Naive thymus-derived CD4-positive, alpha-beta T cell (primary cell): ENCODE data around the gene ANKRD23. TPM values are rescaled to one million over a fixed set of nuclear protein-coding genes. Genes with fewer than 3 reads are reported as not detected.

ENCODE experiments used
- ATAC-seq: fragments of 150-1000 bp; cut with Tn5 transposase; 2 replicates; pipeline ENCODE4 v1.10.0; 2021; ENCODE audit warnings: mild to moderate bottlenecking, moderate library complexity
- CTCF ChIA-PET: fragments of 350-600 bp; sonication (Branson Sonifier 250); formaldehyde crosslinking; loops from one replicate; lab custom pipeline; 2021; ENCODE audit warnings: antibody characterized with exemption; lab: Charles Lee
- POLR2A ChIA-PET: fragments of 350-600 bp; sonication (Branson Sonifier 250); formaldehyde crosslinking; loops from one replicate; lab custom pipeline; 2021; ENCODE audit warnings: antibody characterized with exemption, inconsistent platforms; lab: Charles Lee
- DNase-seq, 9 donors: peaks; one replicate each; pipeline versions ENCODE4 v3.0.0 to v3.0.0-alpha.2; 2020 to 2022; ENCODE audit warnings: mixed read lengths in 1 of 9
- H3K27ac ChIP-seq: one replicate; pipeline ENCODE4 v1.7.0; 2013; ENCODE audit warnings: mild to moderate bottlenecking, low read depth, low read length, moderate library complexity
- H3K27me3 ChIP-seq, 2 donors: one replicate each; pipeline ENCODE4 v1.7.0; 2013; ENCODE audit warnings: low read length in 2 of 2, mild to moderate bottlenecking in 2 of 2, moderate library complexity in 2 of 2; ENCODE audit not compliant: control insufficient read depth in 2 of 2, insufficient read depth in 2 of 2
- H3K36me3 ChIP-seq, 3 experiments: 1 replicate in 2 of 3; 2 replicates in 1 of 3; pipeline ENCODE4 v1.7.0; 2013; ENCODE audit warnings: low read length in 3 of 3, mild to moderate bottlenecking in 3 of 3, moderate library complexity in 1 of 3; ENCODE audit not compliant: insufficient read depth in 3 of 3, control insufficient read depth in 2 of 3
- H3K4me1 ChIP-seq, 2 donors: one replicate each; pipeline ENCODE4 v1.7.0; 2013; ENCODE audit warnings: low read length in 2 of 2, mild to moderate bottlenecking in 2 of 2, moderate library complexity in 1 of 2; ENCODE audit not compliant: control insufficient read depth in 2 of 2, insufficient read depth in 2 of 2
- H3K4me3 ChIP-seq: 2 replicates; pipeline ENCODE4 v1.7.0; 2013; ENCODE audit warnings: mild to moderate bottlenecking, low read length
- H3K9me3 ChIP-seq, 3 experiments: 1 replicate in 2 of 3; 2 replicates in 1 of 3; pipeline ENCODE4 v1.7.0; 2013; ENCODE audit warnings: low read length in 3 of 3; ENCODE audit not compliant: control insufficient read depth in 2 of 3
- H3K27ac Mint-ChIP-seq, 9 donors: one replicate each; pipeline ENCODE4 v1.8.0; 2020 to 2022; ENCODE audit warnings: mixed read lengths in 9 of 9, mild to moderate bottlenecking in 8 of 9, moderate library complexity in 5 of 9, inconsistent platforms in 2 of 9
- H3K27me3 Mint-ChIP-seq, 5 donors: one replicate each; pipeline ENCODE4 v1.8.0; 2021 to 2022; ENCODE audit warnings: mixed read lengths in 5 of 5, mild to moderate bottlenecking in 1 of 5
- H3K36me3 Mint-ChIP-seq, 5 donors: one replicate each; pipeline ENCODE4 v1.8.0; 2020 to 2022; ENCODE audit warnings: mixed read lengths in 5 of 5, mild to moderate bottlenecking in 3 of 5, inconsistent platforms in 1 of 5
- H3K4me1 Mint-ChIP-seq, 7 donors: one replicate each; pipeline ENCODE4 v1.8.0; 2020 to 2022; ENCODE audit warnings: mixed read lengths in 7 of 7, mild to moderate bottlenecking in 3 of 7, inconsistent platforms in 1 of 7
- H3K4me3 Mint-ChIP-seq, 10 donors: one replicate each; pipeline ENCODE4 v1.8.0; 2020 to 2022; ENCODE audit warnings: mild to moderate bottlenecking in 10 of 10, mixed read lengths in 10 of 10, moderate library complexity in 6 of 10, inconsistent platforms in 2 of 10
- H3K9me3 Mint-ChIP-seq, 11 donors: one replicate each; pipeline ENCODE4 v1.8.0; 2020 to 2022; ENCODE audit warnings: mixed read lengths in 11 of 11, mild to moderate bottlenecking in 4 of 11, inconsistent platforms in 1 of 11, moderate library complexity in 1 of 11
- intact Hi-C, 2 donors: fragments of 100-400 bp; cut with micrococcal nuclease; formaldehyde crosslinking; loops; one replicate each; pipeline ENCODE4 v1.15.1; 2023
- polyA plus RNA-seq, 2 donors: library from polyadenylated mRNA; unstranded; fragments of 300-500 nt; fragmentation: Illumina TruSeq; gene quantifications; one replicate each; pipeline ENCODE4 v1.2.3, GENCODE V29; 2021
- total RNA-seq, 6 experiments: library from RNA in 5 of 6; stranded (reverse) in 5 of 6; gene quantifications; 1 replicate in 5 of 6; 2 replicates in 1 of 6; pipeline ENCODE4 v1.2.3 and lab custom pipeline; 2021 to 2026

The ANKRD23 gene
- total and polyA plus RNA-seq, 7 experiments from 2014 or later = 0.64 to 19.8 (median 11.7) TPM

DNA sequence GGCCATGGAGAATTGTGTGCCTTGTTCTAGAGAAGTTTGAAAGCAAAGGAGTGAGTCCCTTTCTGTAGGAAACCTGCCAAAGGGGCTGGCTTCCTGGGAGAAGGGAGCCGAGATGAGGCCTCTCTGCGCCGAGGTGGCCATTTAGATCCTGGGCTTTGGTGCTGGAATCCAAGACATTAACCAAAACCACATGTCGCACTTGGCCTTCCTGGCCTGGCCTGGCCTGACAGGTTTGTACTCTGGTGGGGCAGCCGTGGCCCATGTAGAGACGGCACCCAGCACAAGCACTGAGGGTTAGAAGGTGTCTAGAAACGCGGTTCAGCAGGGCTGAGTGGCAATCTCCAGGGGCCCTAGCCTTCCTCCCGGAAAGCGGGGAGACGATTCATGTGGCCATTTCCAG, 20.6 kb downstream of the ANKRD23 start:
- no peak overlapping the region for H3K27ac Mint-ChIP-seq
- CTCF ChIA-PET = interaction anchor here (1.7 kb wide), 1 partner anchor 34 kb away, joined by 4 read pairs; the partner anchor contains the start of gene ANKRD39
- Histone ChIP-seq H3K27me3 (no peaks in the 10 kb centered on the region), H3K4me3 (no peak overlapping the region), H3K27ac (no peak overlapping the region), H3K4me1 (peaks cover 25 to 34% of the 10 kb centered on the region in 2 donors), H3K9me3 (no peaks in the 10 kb centered on the region), H3K36me3 (peaks cover 0 to 70% (median under 1%) of the 10 kb centered on the region in 3 experiments)
- peaks cover 32 to 53% (median 44%) of the 10 kb centered on the region in 7 donors for H3K4me1 Mint-ChIP-seq
- DNase-seq (no peak), ATAC-seq (no peak)
- intact Hi-C loops = no loop called here
- no peaks in the 10 kb centered on the region for H3K27me3 Mint-ChIP-seq
- POLR2A ChIA-PET = no interaction called here
- H3K4me3 Mint-ChIP-seq = no peak overlapping the region
- H3K36me3 Mint-ChIP-seq = peaks cover 0 to 18% (median 13%) of the 10 kb centered on the region in 5 donors
- no peaks in the 10 kb centered on the region for H3K9me3 Mint-ChIP-seq

DNA sequence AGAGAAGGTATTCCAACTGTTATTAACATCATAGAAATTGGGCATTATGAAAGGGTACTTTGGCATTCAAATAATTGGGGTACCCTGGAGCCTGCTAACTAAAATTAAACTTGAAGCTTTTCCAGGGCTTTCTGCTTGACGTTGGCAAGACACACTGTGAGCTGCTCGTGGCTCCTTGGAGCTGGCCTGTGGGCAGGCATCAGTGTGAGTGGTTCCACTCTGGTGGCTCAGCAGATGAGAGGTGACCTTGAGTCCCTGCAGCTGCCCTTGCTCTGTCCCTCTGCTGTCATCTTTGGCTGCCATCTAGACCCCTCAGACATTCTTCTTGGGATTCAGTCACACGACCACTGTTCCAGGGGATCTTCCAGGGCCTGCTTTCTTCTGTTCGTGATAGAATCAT, 21.0 kb downstream of the ANKRD23 start:
- no peaks in the 10 kb centered on the region for H3K9me3 ChIP-seq
- no peaks in the 10 kb centered on the region for H3K27me3 ChIP-seq
- no peak overlapping the region for H3K4me3 ChIP-seq
- intact Hi-C loops = no loop called here
- H3K36me3 Mint-ChIP-seq = peaks cover 0 to 16% (median 11%) of the 10 kb centered on the region in 5 donors
- H3K27ac Mint-ChIP-seq = peak overlapping the region in 1 of 9 donors; percentile 39
- no peak overlapping the region for H3K4me3 Mint-ChIP-seq
- peaks cover 29 to 38% of the 10 kb centered on the region in 2 donors for H3K4me1 ChIP-seq
- no peaks in the 10 kb centered on the region for H3K9me3 Mint-ChIP-seq
- no peaks in the 10 kb centered on the region for H3K27me3 Mint-ChIP-seq
- POLR2A ChIA-PET = interaction anchor here (0.7 kb wide), 1 partner anchor 15 kb away, joined by 3 read pairs; no protein-coding TSS in a partner anchor
- CTCF ChIA-PET = interaction anchor here (1.7 kb wide), 1 partner anchor 35 kb away, joined by 4 read pairs; the partner anchor contains the start of gene ANKRD39
- no peak overlapping the region for H3K27ac ChIP-seq
- ATAC-seq (no peak), DNase-seq (no peak)
- H3K36me3 ChIP-seq = peaks cover 0 to 66% (median 0%) of the 10 kb centered on the region in 3 experiments
- H3K4me1 Mint-ChIP-seq = peaks cover 36 to 57% (median 46%) of the 10 kb centered on the region in 7 donors

DNA sequence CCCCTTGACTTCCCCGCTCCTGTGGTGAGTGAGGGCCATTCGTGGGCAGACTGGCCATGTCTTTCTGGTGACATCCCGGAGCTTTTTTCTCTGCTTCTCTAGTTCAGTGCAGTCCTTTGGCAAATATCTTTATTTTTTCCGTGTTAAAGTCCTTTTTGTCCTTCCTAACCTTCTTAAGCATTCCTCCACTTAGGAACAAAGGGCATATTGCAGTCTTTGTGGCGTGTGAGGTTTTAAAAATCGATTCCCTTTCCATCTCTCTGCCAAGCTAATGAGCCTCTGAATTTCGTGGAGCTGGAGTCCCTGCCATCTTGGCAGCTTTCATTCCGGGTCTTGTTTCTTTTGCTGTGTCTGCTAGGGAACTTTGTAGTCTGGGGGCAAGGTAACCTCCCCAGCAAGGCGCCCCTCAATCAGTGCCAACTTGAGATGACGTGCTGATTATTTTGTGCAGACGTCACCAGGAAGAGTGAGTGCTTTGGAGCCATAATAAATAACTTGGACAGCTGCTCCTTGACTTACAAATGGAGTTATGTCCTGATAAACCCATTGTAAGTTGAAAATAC, 22.6 kb downstream of the ANKRD23 start:
- POLR2A ChIA-PET = interaction anchor here (0.8 to 7.0 kb wide), 3 partner anchors 17 to 179 kb away, joined by 3 to 48 read pairs (median 3); no protein-coding TSS in a partner anchor
- no peak for ATAC-seq
- Histone ChIP-seq H3K36me3 (peaks cover 0 to 51% (median 0%) of the 10 kb centered on the region in 3 experiments), H3K4me1 (peaks cover 37 to 46% of the 10 kb centered on the region in 2 donors), H3K9me3 (no peaks in the 10 kb centered on the region), H3K27ac (no peak overlapping the region), H3K4me3 (no peak overlapping the region), H3K27me3 (no peaks in the 10 kb centered on the region)
- no peak for DNase-seq
- CTCF ChIA-PET = interaction anchor here (0.6 kb wide), 1 partner anchor 91 kb away, joined by 3 read pairs; no protein-coding TSS in a partner anchor
- Mint-ChIP-seq H3K9me3 (no peaks in the 10 kb centered on the region), H3K4me1 (peaks cover 42 to 62% (median 51%) of the 10 kb centered on the region in 7 donors), H3K27ac (peak overlapping the region in 7 of 9 donors; percentile 4 to 71 (median 44)), H3K4me3 (peak overlapping the region in 8 of 10 donors; percentile 35 to 88 (median 52)), H3K36me3 (peaks cover 0 to 16% (median 5%) of the 10 kb centered on the region in 5 donors), H3K27me3 (no peaks in the 10 kb centered on the region)
- intact Hi-C loops = no loop called here

DNA sequence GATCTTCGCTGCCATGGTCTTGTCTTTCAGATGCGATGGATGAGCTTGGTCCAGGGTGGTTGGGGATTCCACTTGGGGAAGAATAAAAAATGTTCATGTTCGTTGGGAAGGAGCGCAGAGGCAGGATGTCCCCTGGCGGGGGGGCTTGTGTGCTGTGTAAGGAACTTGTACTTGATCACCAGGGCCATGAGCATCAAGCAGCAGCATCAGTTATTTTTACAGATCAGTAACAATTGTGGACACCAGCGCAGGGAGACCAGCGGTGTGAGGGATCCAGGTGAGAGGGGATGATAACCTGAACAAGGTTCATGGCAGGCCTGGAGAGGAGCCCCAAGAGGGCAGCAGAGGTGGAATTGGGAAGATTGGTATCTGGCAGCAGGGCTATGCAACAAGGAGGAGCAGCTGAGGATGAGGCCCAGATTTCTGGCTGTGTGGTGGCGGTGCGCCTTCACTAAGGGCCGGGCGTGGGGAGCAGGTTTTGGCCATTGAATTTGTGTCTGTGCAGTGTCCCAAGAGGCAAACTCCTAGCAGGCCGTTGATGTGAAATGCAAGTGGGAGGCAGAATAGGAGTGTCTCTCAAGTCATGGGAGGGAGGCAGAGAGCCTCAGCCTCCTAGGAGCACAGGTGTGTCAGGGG, 23.8 kb downstream of the ANKRD23 start:
- POLR2A ChIA-PET = interaction anchor here (0.6 to 7.0 kb wide), 3 partner anchors 19 to 38 kb away, joined by 3 to 48 read pairs (median 3); no protein-coding TSS in a partner anchor
- peaks cover 0 to 39% (median 0%) of the 10 kb centered on the region in 3 experiments for H3K36me3 ChIP-seq
- Mint-ChIP-seq H3K4me3 (peak overlapping the region; percentile 13 to 90 (median 86)), H3K27ac (peak overlapping the region in 8 of 9 donors; percentile 4 to 88 (median 58)), H3K4me1 (peaks cover 46 to 69% (median 57%) of the 10 kb centered on the region in 7 donors), H3K36me3 (peaks cover 0 to 14% (median 4%) of the 10 kb centered on the region in 5 donors), H3K27me3 (no peaks in the 10 kb centered on the region), H3K9me3 (no peaks in the 10 kb centered on the region)
- peaks cover 37 to 46% of the 10 kb centered on the region in 2 donors for H3K4me1 ChIP-seq
- CTCF ChIA-PET = no interaction called here
- no peak for DNase-seq
- no peak overlapping the region for H3K4me3 ChIP-seq
- H3K27ac ChIP-seq = no peak overlapping the region
- H3K9me3 ChIP-seq = no peaks in the 10 kb centered on the region
- H3K27me3 ChIP-seq = no peaks in the 10 kb centered on the region
- no peak for ATAC-seq
- intact Hi-C loops = loop anchor here (5.0 kb wide), 6 partner anchors 58 to 673 kb away; partner anchors contain the start of genes ARID5A (in 1 of the 2), CIAO1 (in 1 of the 2), CNNM4 (in 1 of the 2) and DUSP2 (in 1 of the 2)

DNA sequence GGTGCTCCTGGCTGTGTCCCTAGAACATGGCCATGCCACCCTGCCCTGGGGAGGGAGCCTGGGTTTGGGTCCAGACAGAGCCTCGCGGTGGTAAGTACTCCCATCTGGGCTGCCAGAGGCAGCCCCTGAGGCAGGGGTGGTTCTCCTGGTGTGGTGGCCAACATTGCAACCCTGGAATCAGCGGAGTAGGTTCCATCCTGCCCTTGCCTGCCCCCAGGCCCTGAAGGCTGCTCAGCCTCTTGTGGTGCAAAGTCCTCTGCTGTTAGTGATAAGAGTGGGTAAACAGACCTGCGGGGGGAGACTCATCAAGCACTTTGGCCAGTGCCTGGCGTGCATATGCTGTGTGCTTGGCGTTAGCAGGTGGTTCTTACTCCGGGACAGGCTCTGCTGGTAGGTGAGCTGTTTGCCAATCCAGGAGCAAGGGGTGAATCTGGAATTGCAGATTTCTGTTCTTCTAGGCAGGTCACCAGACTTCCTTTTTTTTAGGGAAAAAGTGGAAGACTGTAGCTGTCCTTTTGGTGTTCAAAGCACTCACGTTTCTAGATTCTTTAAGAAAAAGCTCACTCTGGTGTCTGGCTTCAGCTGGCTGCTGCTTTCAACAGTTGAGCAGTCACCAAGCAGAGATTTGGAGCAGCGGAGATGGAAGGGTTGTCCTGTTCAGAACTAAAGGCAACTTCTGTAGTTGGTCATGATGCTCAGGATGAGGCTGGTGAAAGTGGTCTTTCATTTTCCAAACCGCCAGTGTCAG, 24.5 kb downstream of the ANKRD23 start:
- Mint-ChIP-seq H3K4me3 (peak overlapping the region; percentile 76 to 90 (median 86)), H3K27ac (peak overlapping the region in 5 of 9 donors; percentile 17 to 77 (median 48)), H3K9me3 (no peaks in the 10 kb centered on the region), H3K36me3 (peaks cover 0 to 14% (median 4%) of the 10 kb centered on the region in 5 donors), H3K4me1 (peaks cover 41 to 71% (median 60%) of the 10 kb centered on the region in 7 donors), H3K27me3 (no peaks in the 10 kb centered on the region)
- H3K4me3 ChIP-seq = no peak overlapping the region
- POLR2A ChIA-PET = interaction anchor here (0.6 to 7.0 kb wide), 3 partner anchors 18 to 287 kb away, joined by 3 to 48 read pairs (median 3); no protein-coding TSS in a partner anchor
- DNase-seq (no peak), ATAC-seq (no peak)
- H3K36me3 ChIP-seq = peaks cover 0 to 33% (median 0%) of the 10 kb centered on the region in 3 experiments
- H3K27ac ChIP-seq = no peak overlapping the region
- intact Hi-C loops = loop anchor here (5.0 kb wide), 6 partner anchors 57 to 672 kb away; partner anchors contain the start of genes ARID5A (in 1 of the 2), CIAO1 (in 1 of the 2), CNNM4 (in 1 of the 2) and DUSP2 (in 1 of the 2)
- CTCF ChIA-PET = interaction anchor here (0.6 kb wide), 1 partner anchor 26 kb away, joined by 5 read pairs; no protein-coding TSS in a partner anchor
- no peaks in the 10 kb centered on the region for H3K9me3 ChIP-seq
- H3K4me1 ChIP-seq = peaks cover 37 to 46% of the 10 kb centered on the region in 2 donors
- no peaks in the 10 kb centered on the region for H3K27me3 ChIP-seq
